IMR-90 (cell line): ENCODE data around the gene MAML3. TPM values are rescaled to one million over a fixed set of nuclear protein-coding genes. Genes with fewer than 3 reads are reported as not detected.

ENCODE experiments used
- ATAC-seq: fragments of 200-7000 bp; cut with Tn5 transposase; 2 replicates; pipeline ENCODE4 v1.9.1; 2020; ENCODE audit warnings: low read depth, mild to moderate bottlenecking, moderate library complexity
- BruUV-seq: library from RNA; stranded (reverse); fragments of 400-500 nt; replicated peaks from 2 replicates; lab custom pipeline; 2021; lab: Mats Ljungman, UMichigan
- CTCF ChIA-PET: fragments of 300-600 bp; formaldehyde crosslinking; extraction: SDS; loops from one replicate; lab custom pipeline; 2021; ENCODE audit warnings: antibody characterized with exemption; lab: Yijun Ruan, JAX
- POLR2A ChIA-PET: fragments of 300-600 bp; sonication (Branson Sonifier 250); formaldehyde crosslinking; loops from one replicate; lab custom pipeline; 2022; ENCODE audit warnings: antibody characterized with exemption; ENCODE audit not compliant: unreplicated experiment; lab: Charles Lee
- DNase-seq: peaks from one replicate; pipeline ENCODE4 v3.0.0; 2013
- H2AFZ ChIP-seq: replicated peaks from 2 replicates; pipeline ENCODE3; 2013; ENCODE audit warnings: low read length, mild to moderate bottlenecking; ENCODE audit not compliant: poor library complexity
- H2AK5ac ChIP-seq: 2 replicates; pipeline ENCODE4 v1.6.1; 2013; ENCODE audit warnings: low read depth, low read length, inconsistent platforms
- H2AK9ac ChIP-seq: replicated peaks from 2 replicates; pipeline ENCODE3; 2013; ENCODE audit warnings: mild to moderate bottlenecking, low read depth, low read length, moderate library complexity; ENCODE audit not compliant: poor library complexity
- H2BK120ac ChIP-seq: 2 replicates; pipeline ENCODE4 v1.6.1; 2013; ENCODE audit warnings: low read depth, low read length, inconsistent platforms
- H2BK15ac ChIP-seq: 3 replicates; pipeline ENCODE4 v1.6.1; 2013; ENCODE audit warnings: low read depth, low read length, inconsistent platforms
- H2BK20ac ChIP-seq: 2 replicates; pipeline ENCODE4 v1.6.1; 2013; ENCODE audit warnings: low read depth, mild to moderate bottlenecking, inconsistent platforms, low read length, moderate library complexity
- H2BK5ac ChIP-seq: 2 replicates; pipeline ENCODE4 v1.6.1; 2013; ENCODE audit warnings: mild to moderate bottlenecking, low read depth, low read length, inconsistent platforms; ENCODE audit not compliant: poor library complexity, severe bottlenecking
- H3K14ac ChIP-seq: replicated peaks from 2 replicates; pipeline ENCODE4 v1.6.1; 2013; ENCODE audit warnings: low read depth, low read length, inconsistent platforms
- H3K18ac ChIP-seq: 2 replicates; pipeline ENCODE4 v1.6.1; 2013; ENCODE audit warnings: low read depth, low read length, control low read depth
- H3K23ac ChIP-seq: 2 replicates; pipeline ENCODE4 v1.6.1; 2013; ENCODE audit warnings: low read depth, low read length, inconsistent platforms
- H3K27ac ChIP-seq: 2 replicates; pipeline ENCODE4 v1.5.1; 2013; ENCODE audit warnings: mild to moderate bottlenecking, control low read depth, low read length; ENCODE audit not compliant: insufficient read depth
- H3K27me3 ChIP-seq: 2 replicates; pipeline ENCODE4 v1.6.1; 2013; ENCODE audit warnings: low read length; ENCODE audit not compliant: control insufficient read depth, insufficient read depth
- H3K36me3 ChIP-seq: 2 replicates; pipeline ENCODE4 v1.6.1; 2013; ENCODE audit warnings: low read length, mixed read lengths; ENCODE audit not compliant: control insufficient read depth, insufficient read depth
- H3K4ac ChIP-seq: 2 replicates; pipeline ENCODE4 v1.6.1; 2013; ENCODE audit warnings: low read depth, low read length, inconsistent platforms
- H3K4me1 ChIP-seq: 2 replicates; pipeline ENCODE4 v1.6.1; 2013; ENCODE audit warnings: low read length, mixed read lengths; ENCODE audit not compliant: control insufficient read depth, insufficient read depth
- H3K4me2 ChIP-seq: 2 replicates; pipeline ENCODE4 v1.6.1; 2013; ENCODE audit warnings: low read depth, mild to moderate bottlenecking, control low read depth, low read length, moderate library complexity
- H3K4me3 ChIP-seq: 2 replicates; pipeline ENCODE4 v1.5.1; 2013; ENCODE audit warnings: low read depth, mild to moderate bottlenecking, control low read depth, low read length, moderate library complexity; ENCODE audit not compliant: insufficient read depth
- H3K56ac ChIP-seq: 2 replicates; pipeline ENCODE4 v1.6.1; 2013; ENCODE audit warnings: low read length, inconsistent platforms; ENCODE audit not compliant: insufficient read depth; ENCODE audit errors: extremely low read depth
- H3K79me1 ChIP-seq, 2 experiments: 2 replicates each; pipeline ENCODE4 v1.6.1; 2013; ENCODE audit warnings: low read length in 2 of 2, inconsistent platforms in 1 of 2, low read depth in 1 of 2
- H3K9ac ChIP-seq: 2 replicates; pipeline ENCODE4 v1.6.1; 2013; ENCODE audit warnings: low read depth, low read length, control low read depth
- H3K9me1 ChIP-seq: 2 replicates; pipeline ENCODE4 v1.6.1; 2013; ENCODE audit warnings: low read length, inconsistent platforms; ENCODE audit not compliant: insufficient read depth
- H3K9me3 ChIP-seq: 2 replicates; pipeline ENCODE4 v1.6.1; 2013; ENCODE audit warnings: low read length; ENCODE audit not compliant: control insufficient read depth, insufficient read depth
- H4K20me1 ChIP-seq: 2 replicates; pipeline ENCODE4 v1.6.1; 2013; ENCODE audit warnings: low read length, inconsistent platforms; ENCODE audit not compliant: insufficient read depth
- H4K5ac ChIP-seq: 2 replicates; pipeline ENCODE4 v1.6.1; 2013; ENCODE audit warnings: mild to moderate bottlenecking, low read depth, low read length, control low read depth
- H4K8ac ChIP-seq, 2 experiments: 2 replicates each; pipeline ENCODE4 v1.6.1; 2013; ENCODE audit warnings: low read depth in 2 of 2, low read length in 2 of 2, control low read depth in 1 of 2, inconsistent platforms in 1 of 2
- H4K91ac ChIP-seq: 2 replicates; pipeline ENCODE4 v1.6.1; 2013; ENCODE audit warnings: low read depth, low read length, inconsistent platforms; ENCODE audit not compliant: insufficient read depth
- CTCF ChIP-seq: conservative IDR thresholded peaks from 2 replicates; pipeline ENCODE4 v1.5.1; 2012; ENCODE audit warnings: mild to moderate bottlenecking, low read depth, low read length, improper control_type of control experiment
- MAFK ChIP-seq: IDR thresholded peaks from 2 replicates; pipeline ENCODE4 v1.6.1; 2012; ENCODE audit warnings: low read depth, low read length, improper control_type of control experiment
- MXI1 ChIP-seq: IDR thresholded peaks from 2 replicates; pipeline ENCODE4 v1.6.1; 2012; ENCODE audit warnings: low read depth, mild to moderate bottlenecking, low read length, moderate library complexity, borderline replicate concordance
- RCOR1 ChIP-seq: IDR thresholded peaks from 2 replicates; pipeline ENCODE4 v1.6.1; 2012; ENCODE audit warnings: mild to moderate bottlenecking, low read length, improper control_type of control experiment; ENCODE audit not compliant: insufficient replicate concordance
- SMC3 ChIP-seq: fragments of 150-350 bp; IDR thresholded peaks from 2 replicates; pipeline ENCODE4 v1.6.1; 2016; ENCODE audit warnings: low read depth, mild to moderate bottlenecking, antibody characterized with exemption, low read length, moderate library complexity
- WGBS, 2 experiments: methylation state at CpG; one replicate each; pipeline versions ENCODE4 v1.1.5 to v1.1.7; 2013; ENCODE audit warnings: missing lambda C conversion rate in 2 of 2; ENCODE audit not compliant: insufficient read length in 1 of 2; ENCODE audit errors: extremely low coverage in 2 of 2; 5-methylcytosine and 5-hydroxymethylcytosine counted together
- dilution Hi-C: fragments of 300-500 bp; cut with HindIII; formaldehyde crosslinking; loops from one replicate; pipeline ENCODE4 v1.14.3; 2018; ENCODE audit warnings: low sequenced_read_pairs; ENCODE audit not compliant: unreplicated experiment
- in situ Hi-C: fragments of 300-500 bp; cut with MboI; formaldehyde crosslinking; loops from 3 replicates; pipeline ENCODE4 v1.14.3; 2019; ENCODE audit warnings: low sequenced_read_pairs, inconsistent platforms, mixed read lengths
- intact Hi-C: fragments of 100-400 bp; cut with micrococcal nuclease; formaldehyde crosslinking; loops from 2 replicates; pipeline ENCODE4 v1.10.0; 2022
- polyA plus RNA-seq, 3 experiments: library from polyadenylated mRNA; depleted of rRNA; stranded (reverse); fragments of >200 nt; gene quantifications; 2 replicates each; pipeline ENCODE4 v1.2.3, GENCODE V29; 2012; ENCODE audit warnings: low replicate concordance in 1 of 3
- total RNA-seq: library from RNA; depleted of rRNA; stranded (reverse); fragments of >200 nt; gene quantifications from 2 replicates; pipeline ENCODE4 v1.2.3, GENCODE V29; 2012
- TF ChIP-seq, protein P1 (sequence below): fragments of 150-350 bp; IDR thresholded peaks from 2 replicates; pipeline ENCODE4 v1.6.1; 2016; ENCODE audit warnings: low read depth, mild to moderate bottlenecking, low read length, moderate library complexity, borderline replicate concordance

The MAML3 gene
- total and polyA plus RNA-seq, 2 of the 4 experiments (the other 2 are of a cell fraction) = 0.90 to 1.7 TPM

DNA sequence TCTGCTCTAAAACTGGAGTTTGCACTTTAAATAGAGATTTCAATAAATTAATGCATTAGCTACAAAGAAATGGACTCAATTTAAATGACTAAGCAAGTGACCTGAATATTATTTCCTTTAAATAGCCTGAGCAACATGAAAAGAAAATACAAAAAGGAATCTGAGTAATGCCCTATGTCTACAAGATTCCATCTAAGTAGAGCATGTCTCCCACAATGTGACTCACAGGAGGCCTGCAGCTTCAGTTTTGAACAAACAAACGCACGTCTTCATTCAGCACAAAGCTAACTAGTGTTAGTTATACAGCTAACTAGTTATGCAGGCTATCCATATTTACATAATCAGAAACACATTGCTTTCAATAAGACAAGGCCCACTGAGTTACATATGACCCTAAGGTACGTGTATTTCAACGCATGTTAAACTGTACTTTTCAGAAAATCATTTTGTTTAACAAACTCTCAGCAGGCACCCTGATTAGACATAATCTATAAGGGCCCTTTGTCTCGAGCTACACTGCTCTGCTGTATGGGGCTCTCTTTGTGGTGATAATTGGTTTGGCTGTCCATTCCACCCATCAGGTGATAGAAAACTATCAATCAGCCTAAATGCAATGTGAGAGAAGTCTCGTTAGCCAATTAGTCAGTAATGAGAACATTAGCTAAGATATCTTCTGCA is 116.5 kb downstream of the MAML3 start (continued):
- no peak for TF ChIP-seq RCOR1
- no peak for TF ChIP-seq SMC3

DNA sequence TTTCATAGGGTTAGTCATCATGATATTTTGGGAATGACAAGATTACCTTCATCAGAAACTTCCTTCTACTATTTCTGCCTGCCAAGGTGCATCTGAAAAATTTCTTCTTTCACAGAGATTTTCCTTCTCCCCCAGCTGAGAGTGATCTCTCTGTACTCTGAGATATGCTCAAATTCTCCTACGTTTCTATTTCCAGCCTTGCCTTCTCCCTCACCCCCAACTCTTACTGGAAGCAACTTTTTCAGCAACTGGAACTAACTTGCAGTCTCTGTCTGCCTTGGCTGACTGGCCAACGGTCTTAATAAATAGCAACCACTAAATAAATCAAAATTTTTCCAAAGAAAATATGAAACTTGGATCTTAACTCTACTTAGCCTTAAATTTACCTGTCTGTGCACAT is 122.3 kb downstream of the MAML3 start:
- Histone ChIP-seq H3K18ac (peak overlapping the region; percentile 83; the same call in 1 of the 2 replicates), H3K79me1 (peaks cover 0 to 16% of the 10 kb centered on the region in 2 experiments; a peak in 2 of 4 replicates), H2AK5ac (no peak overlapping the region), H2AK9ac (no peak overlapping the region), H2BK120ac (no peak overlapping the region), H4K8ac (no peak overlapping the region), H3K4me1 (peaks cover 16% of the 10 kb centered on the region), H4K5ac (no peak overlapping the region), H3K9me3 (no peaks in the 10 kb centered on the region), H3K9ac (no peak overlapping the region), H3K27ac (no peak overlapping the region), H2BK5ac (no peak overlapping the region), H3K4me3 (no peak overlapping the region), H3K36me3 (no peaks in the 10 kb centered on the region), H2BK15ac (no peak overlapping the region), H3K4me2 (no peak overlapping the region), H2AFZ (no peak overlapping the region), H4K91ac (no peak overlapping the region), H3K23ac (no peak overlapping the region), H4K20me1 (no peaks in the 10 kb centered on the region), H3K56ac (no peak overlapping the region), H3K27me3 (no peaks in the 10 kb centered on the region), H2BK20ac (no peak overlapping the region), H3K4ac (no peak overlapping the region), H3K9me1 (peaks cover 6% of the 10 kb centered on the region), H3K14ac (no peak overlapping the region)
- CTCF ChIA-PET = interaction anchor here (1.5 kb wide), 1 partner anchor 11 kb away, joined by 4 read pairs; no protein-coding TSS in a partner anchor
- in situ Hi-C loops = no loop called here
- dilution Hi-C loops = no loop called here
- no peak for DNase-seq
- TF ChIP-seq MAFK (no peak), MXI1 (no peak), CTCF (no peak)
- TF ChIP-seq, protein P1, sequence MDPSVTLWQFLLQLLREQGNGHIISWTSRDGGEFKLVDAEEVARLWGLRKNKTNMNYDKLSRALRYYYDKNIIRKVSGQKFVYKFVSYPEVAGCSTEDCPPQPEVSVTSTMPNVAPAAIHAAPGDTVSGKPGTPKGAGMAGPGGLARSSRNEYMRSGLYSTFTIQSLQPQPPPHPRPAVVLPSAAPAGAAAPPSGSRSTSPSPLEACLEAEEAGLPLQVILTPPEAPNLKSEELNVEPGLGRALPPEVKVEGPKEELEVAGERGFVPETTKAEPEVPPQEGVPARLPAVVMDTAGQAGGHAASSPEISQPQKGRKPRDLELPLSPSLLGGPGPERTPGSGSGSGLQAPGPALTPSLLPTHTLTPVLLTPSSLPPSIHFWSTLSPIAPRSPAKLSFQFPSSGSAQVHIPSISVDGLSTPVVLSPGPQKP = no peak
- BruUV-seq = no TSS peak
- 34% methylated on average over 2 of the region's 2 CpGs; no CpG with 5 or more reads in 1 of the 2 experiments for WGBS, 2 experiments
- intact Hi-C loops = no loop called here
- ATAC-seq = no peak
- POLR2A ChIA-PET = no interaction called here
